BLaER1 (cell line): ENCODE measurements around the gene ZDHHC13.
"Not testable (repeated sequence)": the region's sequence is repeated elsewhere in the genome, so short reads cannot be mapped to it uniquely, and the experiment has no call there.

Source experiments
- H3K27ac ChIP-seq: shearing (Covaris generic); formaldehyde crosslinking; 2 replicates; pipeline ENCODE4 v1.8.1; 2022
- H3K27me3 ChIP-seq: shearing (Covaris generic); formaldehyde crosslinking; 2 replicates; pipeline ENCODE4 v1.8.1; 2022
- H3K36me3 ChIP-seq: shearing (Covaris generic); formaldehyde crosslinking; 2 replicates; pipeline ENCODE4 v1.8.1; 2022
- H3K4me1 ChIP-seq: shearing (Covaris generic); formaldehyde crosslinking; 2 replicates; pipeline ENCODE4 v1.8.1; 2022
- H3K4me2 ChIP-seq: shearing (Covaris generic); formaldehyde crosslinking; 2 replicates; pipeline ENCODE4 v1.8.1; 2022
- H3K4me3 ChIP-seq: shearing (Covaris generic); formaldehyde crosslinking; 2 replicates; pipeline ENCODE4 v1.8.1; 2022
- H3K9ac ChIP-seq: shearing (Covaris generic); formaldehyde crosslinking; 2 replicates; pipeline ENCODE4 v1.8.1; 2022
- H3K9me3 ChIP-seq: shearing (Covaris generic); formaldehyde crosslinking; 2 replicates; pipeline ENCODE4 v1.8.1; 2022
- H4K20me1 ChIP-seq: shearing (Covaris generic); formaldehyde crosslinking; 2 replicates; pipeline ENCODE4 v1.8.1; 2022
- Cebpa-rat ChIP-seq: shearing (Covaris generic); IDR thresholded peaks from 2 replicates; pipeline ENCODE4 v1.8.1; 2022

Gene ZDHHC13

GRCh38 chr11:19122960-19123615 is 6.1 kb downstream of the ZDHHC13 start:
- no peak for TF ChIP-seq Cebpa-rat
- Histone ChIP-seq H4K20me1 (peaks cover 32% of the 10 kb centered on the region), H3K27ac (no peak overlapping the region), H3K4me3 (no peak overlapping the region), H3K4me1 (peaks cover 17% of the 10 kb centered on the region), H3K36me3 (peaks cover 58% of the 10 kb centered on the region), H3K9me3 (peaks cover 18% of the 10 kb centered on the region), H3K4me2 (no peak overlapping the region), H3K9ac (no peak overlapping the region), H3K27me3 (no peaks in the 10 kb centered on the region)

GRCh38 chr11:19126562-19127325 is 9.8 kb downstream of the ZDHHC13 start:
- H3K9ac ChIP-seq, H3K27me3 ChIP-seq: not testable (repeated sequence)

GRCh38 chr11:19134004-19134403 is 17.0 kb downstream of the ZDHHC13 start:
- H3K9me3 ChIP-seq = peaks cover 51% of the 10 kb centered on the region
- no peak overlapping the region for H3K4me3 ChIP-seq
- H3K4me2 ChIP-seq = no peak overlapping the region
- no peak overlapping the region for H3K27ac ChIP-seq
- no peaks in the 10 kb centered on the region for H4K20me1 ChIP-seq
- H3K27me3 ChIP-seq = no peaks in the 10 kb centered on the region
- H3K36me3 ChIP-seq = peaks cover 44% of the 10 kb centered on the region
- no peak overlapping the region for H3K9ac ChIP-seq
- no peaks in the 10 kb centered on the region for H3K4me1 ChIP-seq
- no peak for TF ChIP-seq Cebpa-rat

More at GRCh38 chr11:19126562-19127325, 9.8 kb downstream of the ZDHHC13 start:
- Histone ChIP-seq H3K9me3 (peaks cover 37% of the 10 kb centered on the region), H3K36me3 (peaks cover 53% of the 10 kb centered on the region), H4K20me1 (peaks cover 13% of the 10 kb centered on the region; the same call in 1 of the 2 replicates)
- H3K27ac ChIP-seq, H3K4me3 ChIP-seq, H3K4me1 ChIP-seq, H3K4me2 ChIP-seq: not testable (repeated sequence)

GRCh38 chr11:19136884-19137283 is 19.9 kb downstream of the ZDHHC13 start:
- H3K4me1 ChIP-seq, H3K9ac ChIP-seq: not testable (repeated sequence)

GRCh38 chr11:19145319-19145718 is 28.4 kb downstream of the ZDHHC13 start:
- Histone ChIP-seq H4K20me1 (no peaks in the 10 kb centered on the region), H3K4me2 (no peak overlapping the region), H3K4me3 (no peak overlapping the region), H3K9ac (no peak overlapping the region), H3K9me3 (no peaks in the 10 kb centered on the region), H3K27me3 (no peaks in the 10 kb centered on the region), H3K27ac (no peak overlapping the region), H3K36me3 (peaks cover 38% of the 10 kb centered on the region), H3K4me1 (no peaks in the 10 kb centered on the region)
- TF ChIP-seq Cebpa-rat = no peak

More at GRCh38 chr11:19136884-19137283, 19.9 kb downstream of the ZDHHC13 start:
- not testable (repeated sequence) for H3K27ac ChIP-seq, H3K4me2 ChIP-seq, H4K20me1 ChIP-seq, H3K27me3 ChIP-seq, H3K4me3 ChIP-seq
- Histone ChIP-seq H3K36me3 (peaks cover 24% of the 10 kb centered on the region), H3K9me3 (peaks cover 30% of the 10 kb centered on the region)

- no peak overlapping the region for H3K4me2 ChIP-seq
- no peaks in the 10 kb centered on the region for H3K27me3 ChIP-seq
- no peaks in the 10 kb centered on the region for H4K20me1 ChIP-seq
- H3K4me1 ChIP-seq = no peaks in the 10 kb centered on the region
- H3K27ac ChIP-seq = no peak overlapping the region
- no peak for TF ChIP-seq Cebpa-rat
- no peak overlapping the region for H3K4me3 ChIP-seq
- H3K36me3 ChIP-seq = peaks cover 82% of the 10 kb centered on the region
- no peaks in the 10 kb centered on the region for H3K9me3 ChIP-seq
- H3K9ac ChIP-seq = no peak overlapping the region
Measured at GRCh38 chr11:19156892-19157291, 39.9 kb downstream of the ZDHHC13 start.

GRCh38 chr11:19160847-19161246 is 43.9 kb downstream of the ZDHHC13 start:
- no peaks in the 10 kb centered on the region for H4K20me1 ChIP-seq
- H3K9me3 ChIP-seq = no peaks in the 10 kb centered on the region
- H3K4me1 ChIP-seq = no peaks in the 10 kb centered on the region
- H3K27me3 ChIP-seq = no peaks in the 10 kb centered on the region
- H3K27ac ChIP-seq = no peak overlapping the region
- H3K36me3 ChIP-seq = peaks cover 71% of the 10 kb centered on the region
- TF ChIP-seq Cebpa-rat = no peak
- H3K9ac ChIP-seq = no peak overlapping the region
- H3K4me2 ChIP-seq = no peak overlapping the region
- no peak overlapping the region for H3K4me3 ChIP-seq

GRCh38 chr11:19161651-19162050 is 44.7 kb downstream of the ZDHHC13 start:
- Histone ChIP-seq H3K4me1 (no peaks in the 10 kb centered on the region), H3K27me3 (no peaks in the 10 kb centered on the region), H3K9ac (no peak overlapping the region), H3K36me3 (peaks cover 71% of the 10 kb centered on the region), H3K27ac (no peak overlapping the region), H3K4me3 (no peak overlapping the region), H4K20me1 (no peaks in the 10 kb centered on the region), H3K4me2 (no peak overlapping the region), H3K9me3 (no peaks in the 10 kb centered on the region)
- no peak for TF ChIP-seq Cebpa-rat

GRCh38 chr11:19162951-19163505 is 46.1 kb downstream of the ZDHHC13 start:
- TF ChIP-seq Cebpa-rat = no peak

GRCh38 chr11:19163617-19164016 is 46.6 kb downstream of the ZDHHC13 start:
- H3K36me3 ChIP-seq = peaks cover 76% of the 10 kb centered on the region
- H3K9me3 ChIP-seq = no peaks in the 10 kb centered on the region
- no peak overlapping the region for H3K4me2 ChIP-seq

More at GRCh38 chr11:19162951-19163505, 46.1 kb downstream of the ZDHHC13 start:
- H4K20me1 ChIP-seq = no peaks in the 10 kb centered on the region
- no peak overlapping the region for H3K9ac ChIP-seq
- no peak overlapping the region for H3K4me2 ChIP-seq
- H3K36me3 ChIP-seq = peaks cover 71% of the 10 kb centered on the region
- H3K27me3 ChIP-seq = no peaks in the 10 kb centered on the region
- no peaks in the 10 kb centered on the region for H3K4me1 ChIP-seq
- H3K4me3 ChIP-seq = no peak overlapping the region
- H3K9me3 ChIP-seq = no peaks in the 10 kb centered on the region
- no peak overlapping the region for H3K27ac ChIP-seq

More at GRCh38 chr11:19163617-19164016, 46.6 kb downstream of the ZDHHC13 start:
- Histone ChIP-seq H3K9ac (no peak overlapping the region), H3K27me3 (no peaks in the 10 kb centered on the region), H3K4me1 (no peaks in the 10 kb centered on the region), H4K20me1 (no peaks in the 10 kb centered on the region), H3K27ac (no peak overlapping the region), H3K4me3 (no peak overlapping the region)
- no peak for TF ChIP-seq Cebpa-rat
